ENCODE measurements around the gene CCDC150.
A peak's percentile ranks its signal among the peaks of the same experiment; 100 is the strongest.
"Not testable (repeated sequence)": the region's sequence is repeated elsewhere in the genome, so short reads cannot be mapped to it uniquely, and the experiment has no call there.

Gene CCDC150

GRCh38 chr2:196639180-196640030 lies at the start of gene CCDC150:
Gene CCDC150, plus strand, starts transcription at chr2:196639715. Its CDS starts 52 bp downstream, at chr2:196639767.
- DNase-seq, result peak; percentile 97

GRCh38 chr2:196590286-196590685 lies 49.2 kb upstream of the CCDC150 start:
- no peak for DNase-seq

GRCh38 chr2:196591004-196591403 lies 48.5 kb upstream of the CCDC150 start:
- no peak for DNase-seq

GRCh38 chr2:196591621-196592022 lies 47.9 kb upstream of the CCDC150 start:
- DNase-seq, result no peak

- peak; percentile 48 for DNase-seq
Observed at GRCh38 chr2:196592331-196592910, 47.1 kb upstream of the CCDC150 start.

- DNase-seq, result peak; percentile 70
Observed at GRCh38 chr2:196592911-196593881, 46.3 kb upstream of the CCDC150 start, which contains the start of gene HECW2. Gene HECW2, minus strand, starts transcription at chr2:196593554.

- no peak for DNase-seq
Observed at GRCh38 chr2:196594158-196594557, 45.4 kb upstream of the CCDC150 start.

GRCh38 chr2:196597531-196597930 lies 42.0 kb upstream of the CCDC150 start:
- DNase-seq, result no peak

- DNase-seq, result no peak
Observed at GRCh38 chr2:196598412-196598811, 41.1 kb upstream of the CCDC150 start.

GRCh38 chr2:196598846-196599245 lies 40.7 kb upstream of the CCDC150 start:
- DNase-seq, result no peak

- peak; percentile 55 for DNase-seq
Observed at GRCh38 chr2:196601430-196602306, 37.8 kb upstream of the CCDC150 start.

GRCh38 chr2:196604196-196604595 lies 35.3 kb upstream of the CCDC150 start:
- no peak for DNase-seq

- no peak for DNase-seq
Observed at GRCh38 chr2:196606516-196606915, 33.0 kb upstream of the CCDC150 start.

- DNase-seq, result no peak
Observed at GRCh38 chr2:196607073-196607472, 32.4 kb upstream of the CCDC150 start.

GRCh38 chr2:196607896-196608295 lies 31.6 kb upstream of the CCDC150 start:
- not testable (repeated sequence) for DNase-seq

GRCh38 chr2:196609806-196610205 lies 29.7 kb upstream of the CCDC150 start:
- no peak for DNase-seq

- DNase-seq, result no peak
Observed at GRCh38 chr2:196610796-196611195, 28.7 kb upstream of the CCDC150 start.

- DNase-seq, result no peak
Observed at GRCh38 chr2:196613302-196613701, 26.2 kb upstream of the CCDC150 start.

GRCh38 chr2:196617430-196617829 lies 22.1 kb upstream of the CCDC150 start:
- no peak for DNase-seq

- DNase-seq, result no peak
Observed at GRCh38 chr2:196618661-196619060, 20.9 kb upstream of the CCDC150 start.

- DNase-seq, result no peak
Observed at GRCh38 chr2:196630531-196630930, 9.0 kb upstream of the CCDC150 start.

GRCh38 chr2:196635156-196635555 lies 4.4 kb upstream of the CCDC150 start:
- no peak for DNase-seq

Data from femur (tissue), 1 donor.